Aorta (tissue), 5 donors: Measurements from ENCODE around the gene CPA1. TPM values are rescaled to one million over a fixed set of nuclear protein-coding genes. Genes with fewer than 3 reads are reported as not detected.

Experiments
- ATAC-seq: fragments of 200-7000 bp; cut with Tn5 transposase; one replicate; pipeline ENCODE4 v1.9.1; 2022; ENCODE audit warnings: moderate library complexity; ENCODE audit not compliant: low FRiP score
- DNase-seq, 2 donors: peaks; one replicate each; pipeline ENCODE4 v3.0.0-alpha.2; 2020
- H3K27ac ChIP-seq, 2 donors: one replicate each; pipeline ENCODE4 v1.5.1; 2013; ENCODE audit warnings: low read length in 2 of 2, mild to moderate bottlenecking in 2 of 2, moderate library complexity in 2 of 2, control low read depth in 1 of 2, inconsistent platforms in 1 of 2, low read depth in 1 of 2
- H3K27me3 ChIP-seq, 2 donors: one replicate each; pipeline ENCODE4 v1.6.1; 2013; ENCODE audit warnings: control low read depth in 1 of 2, low read length in 1 of 2, mild to moderate bottlenecking in 1 of 2, moderate library complexity in 1 of 2; ENCODE audit not compliant: insufficient read depth in 2 of 2, control insufficient read depth in 1 of 2
- H3K36me3 ChIP-seq, 2 donors: one replicate each; pipeline ENCODE4 v1.6.1; 2013; ENCODE audit warnings: control low read depth in 1 of 2, low read length in 1 of 2, mild to moderate bottlenecking in 1 of 2; ENCODE audit not compliant: insufficient read depth in 2 of 2, control insufficient read depth in 1 of 2
- H3K4me1 ChIP-seq, 2 donors: one replicate each; pipeline ENCODE4 v1.6.1; 2013; ENCODE audit warnings: low read length in 2 of 2, control low read depth in 1 of 2, mild to moderate bottlenecking in 1 of 2, moderate library complexity in 1 of 2; ENCODE audit not compliant: insufficient read depth in 2 of 2, control insufficient read depth in 1 of 2
- H3K4me3 ChIP-seq, 2 donors: one replicate each; pipeline ENCODE4 v1.5.1; 2013; ENCODE audit warnings: low read length in 2 of 2, control low read depth in 1 of 2, mild to moderate bottlenecking in 1 of 2
- H3K9me3 ChIP-seq: one replicate; pipeline ENCODE4 v1.6.1; 2013; ENCODE audit warnings: mild to moderate bottlenecking, low read length; ENCODE audit not compliant: control insufficient read depth
- WGBS, 2 donors: extraction: QIAGEN DNeasy Blood & Tissue Kit; methylation state at CpG; one replicate each; pipeline ENCODE4 v1.1.7; 2013; 5-methylcytosine and 5-hydroxymethylcytosine counted together
- intact Hi-C, 2 donors: fragments of 100-400 bp; cut with DNase I; formaldehyde crosslinking; loops; one replicate each; pipeline versions ENCODE4 v1.14.2 to v1.15.0; 2022
- polyA plus RNA-seq, 2 donors: library from polyadenylated mRNA; stranded (reverse); fragments of 200-250 nt; gene quantifications; one replicate each; pipeline ENCODE4 v1.2.3, GENCODE V29; 2013
- total RNA-seq, 2 donors: library from RNA; stranded (reverse); fragmentation: NEBNext Ultra II Directional; extraction: Animal tissue kit (Norgen Biotek cat#: 25700); gene quantifications; one replicate each; pipeline ENCODE4 v1.2.1, GENCODE V29; 2021
- donor health status: healthy with polysubstance abuse.
- donor health status: Bipolar disorder and iron deficiency.
- donor health status: DM: no; HTN: no; CAD: no.
- donor health status: DM: no; HTN: no; CAD: no.
- donor health status: DM: yes; HTN: yes; CAD: no.

CPA1 gene
- total and polyA plus RNA-seq, 4 donors: 3.6 to 9.4 (median 6.2) TPM

DNA sequence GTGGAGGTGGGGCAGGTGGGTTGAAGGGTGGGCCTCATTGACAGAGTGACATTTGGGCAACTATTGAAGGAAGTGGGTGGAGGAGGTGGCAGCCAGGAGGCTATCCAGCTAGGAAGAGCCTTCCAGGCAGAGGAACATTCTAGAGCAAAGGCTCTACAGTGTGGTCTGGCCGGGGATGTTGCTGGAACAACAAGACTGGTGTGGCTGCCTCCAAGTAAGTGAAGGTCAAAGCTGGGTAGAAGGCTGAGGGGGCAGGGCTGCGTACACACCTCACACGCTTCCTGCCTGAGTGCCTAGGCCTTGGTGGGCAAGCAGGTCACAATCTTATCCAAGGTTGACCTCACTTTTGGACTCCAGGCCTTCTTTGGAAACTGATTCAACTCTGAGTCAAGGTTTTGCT, 6.6 kb downstream of the CPA1 start:
- ATAC-seq: no peak
- Histone ChIP-seq H3K4me1 (no peaks in the 10 kb centered on the region), H3K9me3 (no peaks in the 10 kb centered on the region), H3K36me3 (no peaks in the 10 kb centered on the region), H3K27me3 (no peaks in the 10 kb centered on the region), H3K4me3 (no peak overlapping the region), H3K27ac (no peak overlapping the region)
- intact Hi-C loops: no loop called here
- peak in 1 of 2 donors; percentile 27 for DNase-seq
- 88 to 89% methylated on average over 3 of the region's 3 CpGs for WGBS, 2 donors

DNA sequence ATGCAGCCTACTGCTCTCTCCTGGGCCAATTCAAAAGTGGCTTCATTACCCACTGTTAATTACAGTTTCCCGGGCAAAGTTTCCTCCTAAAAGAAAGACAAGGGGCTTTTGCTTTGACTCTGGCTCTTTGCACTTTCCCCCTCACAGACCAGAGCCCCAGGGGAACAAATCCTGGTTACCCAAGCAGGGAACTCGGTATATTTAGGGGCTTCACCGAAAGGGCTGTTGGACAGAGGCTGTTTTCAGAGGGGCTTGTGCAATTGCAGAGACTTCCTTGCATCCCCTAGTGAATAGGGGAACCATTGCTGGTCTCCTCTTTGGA, 7.0 kb downstream of the CPA1 start:
- H3K4me1 ChIP-seq: no peaks in the 10 kb centered on the region
- 93 to 95% methylated on average over 3 of the region's 3 CpGs for WGBS, 2 donors
- no peak overlapping the region for H3K4me3 ChIP-seq
- no peak overlapping the region for H3K27ac ChIP-seq
- intact Hi-C loops: no loop called here
- no peaks in the 10 kb centered on the region for H3K9me3 ChIP-seq
- ATAC-seq (no peak), DNase-seq (no peak)
- no peaks in the 10 kb centered on the region for H3K27me3 ChIP-seq
- no peaks in the 10 kb centered on the region for H3K36me3 ChIP-seq

DNA sequence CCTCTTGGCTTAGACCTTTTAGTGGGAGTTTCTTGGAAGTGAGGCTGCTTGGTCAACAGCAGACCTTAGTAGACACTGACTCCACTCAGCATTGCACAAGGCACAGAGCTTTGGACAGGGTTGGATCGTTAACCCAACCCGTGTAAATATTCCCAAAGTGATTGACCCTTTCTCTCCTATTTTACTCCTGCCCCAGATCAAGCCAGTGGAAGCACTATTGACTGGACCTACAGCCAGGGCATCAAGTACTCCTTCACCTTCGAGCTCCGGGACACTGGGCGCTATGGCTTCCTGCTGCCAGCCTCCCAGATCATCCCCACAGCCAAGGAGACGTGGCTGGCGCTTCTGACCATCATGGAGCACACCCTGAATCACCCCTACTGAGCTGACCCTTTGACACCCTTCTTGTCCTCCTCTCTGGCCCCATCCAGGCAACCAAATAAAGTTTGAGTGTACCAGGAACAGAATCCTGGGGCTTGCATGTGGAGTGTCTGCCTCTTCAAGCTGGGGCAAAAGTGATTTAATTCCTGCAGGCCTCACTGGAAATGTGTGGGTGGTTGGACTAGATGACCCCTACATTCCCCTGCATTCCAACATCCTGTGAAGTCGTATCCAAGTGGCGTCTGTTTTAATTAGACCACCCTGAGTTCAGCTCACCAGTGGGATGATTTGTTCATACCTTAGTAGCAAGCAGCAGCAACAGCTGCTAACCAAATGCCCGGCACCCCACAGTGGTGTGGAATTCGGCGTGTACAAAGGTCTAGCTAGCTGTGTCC, 7.5 kb downstream of the CPA1 start:
- Histone ChIP-seq H3K36me3 (no peaks in the 10 kb centered on the region), H3K4me1 (no peaks in the 10 kb centered on the region), H3K27me3 (no peaks in the 10 kb centered on the region), H3K4me3 (no peak overlapping the region), H3K27ac (no peak overlapping the region), H3K9me3 (no peaks in the 10 kb centered on the region)
- 91 to 94% methylated on average over 12 of the region's 12 CpGs for WGBS, 2 donors
- ATAC-seq (peak; percentile 68), DNase-seq (peak in 1 of 2 donors; percentile 47)
- intact Hi-C loops: no loop called here

DNA sequence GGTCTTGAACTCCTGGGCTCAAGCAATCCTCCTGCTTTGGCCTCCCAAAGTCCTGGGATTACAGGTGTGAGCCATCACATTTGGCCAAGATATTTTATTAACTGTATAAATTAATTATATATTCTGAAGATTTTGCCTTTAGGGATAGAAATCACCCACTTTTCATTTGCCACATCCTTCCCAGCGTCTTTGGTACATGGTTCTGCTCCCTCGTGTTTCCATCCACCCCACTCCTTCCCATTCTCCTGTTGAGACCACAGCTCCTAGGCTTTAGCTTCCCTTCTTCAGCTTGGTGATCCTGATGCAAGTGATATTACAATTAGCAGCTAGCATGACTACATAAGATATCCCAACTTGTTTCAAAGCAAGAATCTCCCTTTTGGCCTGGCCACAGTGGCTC, 8.4 kb downstream of the CPA1 start:
- DNase-seq: no peak
- H3K9me3 ChIP-seq: no peaks in the 10 kb centered on the region

DNA sequence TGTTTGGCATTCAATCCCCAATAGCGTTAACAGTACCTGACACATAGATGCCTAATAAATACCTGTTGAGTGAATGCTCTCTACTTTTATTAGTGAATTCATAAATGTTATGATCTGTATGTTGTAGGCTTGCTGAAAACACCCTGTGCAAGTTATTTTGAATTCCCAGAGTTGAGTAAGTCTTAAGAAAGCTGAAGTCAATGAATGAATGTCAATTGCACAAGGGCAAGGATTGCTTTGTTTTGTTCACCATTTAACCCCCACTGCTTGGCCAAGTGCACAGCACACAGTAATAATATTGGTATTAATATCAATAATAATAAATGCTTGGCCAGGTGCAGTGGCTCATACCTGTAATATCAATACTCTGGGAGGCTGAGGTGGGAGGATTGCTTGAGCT, 10.2 kb downstream of the CPA1 start:
- intact Hi-C loops: no loop called here
- ATAC-seq (no peak), DNase-seq (no peak)
- Histone ChIP-seq H3K27me3 (no peaks in the 10 kb centered on the region), H3K4me1 (no peaks in the 10 kb centered on the region), H3K9me3 (no peaks in the 10 kb centered on the region), H3K4me3 (no peak overlapping the region), H3K36me3 (no peaks in the 10 kb centered on the region), H3K27ac (no peak overlapping the region)
- 98 to 100% methylated on average over 1 of the region's 1 CpG for WGBS, 2 donors

More for the DNA sequence above, 8.4 kb downstream of the CPA1 start:
- WGBS, 2 donors: 70 to 99% methylated on average over 2 of the region's 2 CpGs
- Histone ChIP-seq H3K4me3 (no peak overlapping the region), H3K36me3 (no peaks in the 10 kb centered on the region), H3K27ac (no peak overlapping the region), H3K27me3 (no peaks in the 10 kb centered on the region), H3K4me1 (no peaks in the 10 kb centered on the region)
- intact Hi-C loops: no loop called here
- ATAC-seq: no peak

DNA sequence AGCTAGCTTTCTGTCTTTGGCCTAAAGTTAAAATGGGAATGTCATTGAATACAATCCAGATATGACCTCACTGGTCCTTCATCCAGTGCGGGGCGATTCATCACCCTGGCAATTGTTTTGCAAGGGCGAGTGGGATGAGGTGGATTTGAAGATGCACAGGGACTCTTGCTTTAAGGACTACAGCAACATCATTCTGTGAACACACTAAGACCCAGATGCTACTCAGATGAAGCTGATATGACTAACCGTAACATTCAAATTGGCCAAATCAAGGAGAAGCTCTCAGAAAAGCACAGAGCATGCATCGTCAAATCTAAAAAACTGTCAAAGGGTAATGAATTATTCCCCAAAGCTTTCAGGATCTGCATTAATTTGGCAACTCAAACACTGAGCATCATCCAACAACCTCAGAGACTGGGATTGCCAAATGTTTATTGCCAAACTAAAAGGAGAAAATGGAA, 12.8 kb downstream of the CPA1 start:
- 21 to 32% methylated on average over 5 of the region's 5 CpGs for WGBS, 2 donors
- Histone ChIP-seq H3K9me3 (no peaks in the 10 kb centered on the region), H3K27me3 (no peaks in the 10 kb centered on the region), H3K4me1 (no peaks in the 10 kb centered on the region), H3K4me3 (no peak overlapping the region), H3K27ac (no peak overlapping the region), H3K36me3 (no peaks in the 10 kb centered on the region)
- no peak for DNase-seq
- intact Hi-C loops: no loop called here
- ATAC-seq: peak; percentile 68

DNA sequence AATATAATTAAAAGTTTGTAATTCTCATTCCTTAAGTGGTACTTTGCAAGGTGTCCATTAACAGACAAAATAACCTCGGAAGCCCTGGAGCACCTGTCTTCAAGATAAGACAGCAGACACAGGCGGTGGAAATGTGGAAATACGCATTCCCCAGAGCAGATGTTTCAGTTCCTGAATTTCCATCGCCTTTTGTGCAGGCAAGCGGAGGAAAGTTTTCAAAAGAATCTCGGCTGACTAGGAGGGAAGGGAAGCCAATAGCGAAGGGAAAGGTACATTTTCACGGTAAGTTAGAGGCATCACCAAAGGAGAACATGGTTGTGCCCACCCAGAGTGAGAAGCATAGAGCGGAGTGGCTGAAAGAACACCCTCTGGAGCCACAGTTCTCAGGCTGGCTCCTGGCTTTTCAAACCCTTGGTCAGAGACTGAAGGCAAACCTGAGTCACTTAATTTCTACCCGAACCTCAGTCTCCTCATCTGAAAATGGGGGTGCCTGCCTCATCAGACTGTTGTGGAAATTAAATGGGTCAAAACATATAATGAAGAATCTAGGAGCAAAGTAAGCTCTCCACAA, 13.6 kb downstream of the CPA1 start:
- H3K4me3 ChIP-seq: no peak overlapping the region
- ATAC-seq (no peak), DNase-seq (no peak)
- peak overlapping the region in 1 of 2 donors; percentile 27 for H3K27ac ChIP-seq
- WGBS, 2 donors: 93 to 94% methylated on average over 10 of the region's 10 CpGs
- no peaks in the 10 kb centered on the region for H3K27me3 ChIP-seq
- H3K4me1 ChIP-seq: no peaks in the 10 kb centered on the region
- no peaks in the 10 kb centered on the region for H3K9me3 ChIP-seq
- no peaks in the 10 kb centered on the region for H3K36me3 ChIP-seq
- intact Hi-C loops: no loop called here

DNA sequence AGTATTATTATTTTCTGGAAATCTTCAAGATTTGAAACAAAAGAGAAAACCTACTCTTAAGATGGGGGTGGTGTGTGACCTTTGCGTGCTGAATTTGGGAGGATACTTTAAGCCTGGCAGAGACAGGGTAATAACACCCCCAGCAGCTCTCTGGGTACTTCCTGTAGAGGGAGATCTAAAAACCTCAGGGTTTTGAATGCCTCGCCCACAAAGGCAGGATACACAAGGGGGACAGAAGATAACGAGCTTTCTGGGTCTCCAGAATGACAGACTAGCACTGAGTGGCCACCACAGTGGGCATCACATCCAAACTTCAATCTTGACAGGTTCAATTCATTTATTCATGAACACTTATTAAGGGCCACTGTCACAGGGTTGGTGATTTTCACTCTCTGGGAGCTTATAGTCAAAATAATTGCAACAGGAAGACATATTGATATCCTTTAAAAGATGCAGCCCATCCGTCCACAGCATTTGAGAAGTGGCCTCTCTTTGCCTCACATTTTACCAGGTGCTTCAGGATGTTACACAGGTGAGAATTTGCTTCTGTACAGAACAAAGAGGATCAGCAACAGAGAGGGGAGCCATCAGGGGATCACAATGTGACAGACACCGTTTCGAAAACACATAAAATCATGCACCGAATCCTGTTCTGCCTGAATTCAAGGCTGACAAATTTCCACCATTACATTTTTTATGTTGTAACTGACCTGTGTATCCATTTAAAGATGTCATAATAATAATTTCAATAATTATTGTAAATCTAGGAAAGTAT, 14.3 kb downstream of the CPA1 start:
- Histone ChIP-seq H3K4me1 (no peaks in the 10 kb centered on the region), H3K27ac (no peak overlapping the region), H3K27me3 (no peaks in the 10 kb centered on the region), H3K9me3 (no peaks in the 10 kb centered on the region), H3K4me3 (no peak overlapping the region), H3K36me3 (no peaks in the 10 kb centered on the region)
- ATAC-seq: no peak
- DNase-seq: no peak
- intact Hi-C loops: loop anchor here (5.0 kb wide), 2 partner anchors 48 to 117 kb away; partner anchors contain the start of gene CEP41 (in 1 of the 2)
- 88% methylated on average over 7 of the region's 7 CpGs for WGBS, 2 donors
